ENCODE data around the gene TRUB1.

DNA sequence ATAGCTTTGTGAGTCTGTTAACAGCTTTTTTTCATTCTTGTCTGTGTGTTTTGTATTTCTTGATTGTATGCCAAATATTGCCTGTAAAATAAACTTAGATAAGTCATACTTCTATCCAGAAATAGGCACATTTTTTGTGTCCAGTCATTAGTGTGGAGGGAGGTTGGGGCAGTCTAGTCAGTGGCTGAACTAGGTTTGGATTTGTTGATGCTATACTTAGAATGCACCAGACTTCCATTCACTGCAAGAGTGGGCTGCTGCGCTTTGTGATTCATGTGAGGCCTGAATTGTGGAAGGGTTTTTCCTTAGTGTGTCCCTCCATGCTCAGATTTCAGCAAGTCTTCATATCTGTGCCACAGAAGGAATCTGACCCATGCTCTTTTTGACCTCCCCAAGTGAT, 50.0 kb downstream of the TRUB1 start:
- TF ChIP-seq GATA2 (IDR thresholded peaks at IDR 0.05; ENCODE audit: low read depth, low read length) = no peak
- no peak for TF ChIP-seq GATA3 (IDR thresholded peaks at IDR 0.05; ENCODE audit: low read depth, low read length)

All from SH-SY5Y (cell line).